BLaER1 (cell line): ENCODE measurements around the gene SLC30A5.
"Not testable (repeated sequence)": the region's sequence is repeated elsewhere in the genome, so short reads cannot be mapped to it uniquely, and the experiment has no call there.

Source experiments
- H3K27ac ChIP-seq: shearing (Covaris generic); formaldehyde crosslinking; 2 replicates; pipeline ENCODE4 v1.8.1; 2022
- H3K27me3 ChIP-seq: shearing (Covaris generic); formaldehyde crosslinking; 2 replicates; pipeline ENCODE4 v1.8.1; 2022
- H3K36me3 ChIP-seq: shearing (Covaris generic); formaldehyde crosslinking; 2 replicates; pipeline ENCODE4 v1.8.1; 2022
- H3K4me1 ChIP-seq: shearing (Covaris generic); formaldehyde crosslinking; 2 replicates; pipeline ENCODE4 v1.8.1; 2022
- H3K4me2 ChIP-seq: shearing (Covaris generic); formaldehyde crosslinking; 2 replicates; pipeline ENCODE4 v1.8.1; 2022
- H3K4me3 ChIP-seq: shearing (Covaris generic); formaldehyde crosslinking; 2 replicates; pipeline ENCODE4 v1.8.1; 2022
- H3K9ac ChIP-seq: shearing (Covaris generic); formaldehyde crosslinking; 2 replicates; pipeline ENCODE4 v1.8.1; 2022
- H3K9me3 ChIP-seq: shearing (Covaris generic); formaldehyde crosslinking; 2 replicates; pipeline ENCODE4 v1.8.1; 2022
- H4K20me1 ChIP-seq: shearing (Covaris generic); formaldehyde crosslinking; 2 replicates; pipeline ENCODE4 v1.8.1; 2022
- Cebpa-rat ChIP-seq: shearing (Covaris generic); IDR thresholded peaks from 2 replicates; pipeline ENCODE4 v1.8.1; 2022

SLC30A5 gene

DNA sequence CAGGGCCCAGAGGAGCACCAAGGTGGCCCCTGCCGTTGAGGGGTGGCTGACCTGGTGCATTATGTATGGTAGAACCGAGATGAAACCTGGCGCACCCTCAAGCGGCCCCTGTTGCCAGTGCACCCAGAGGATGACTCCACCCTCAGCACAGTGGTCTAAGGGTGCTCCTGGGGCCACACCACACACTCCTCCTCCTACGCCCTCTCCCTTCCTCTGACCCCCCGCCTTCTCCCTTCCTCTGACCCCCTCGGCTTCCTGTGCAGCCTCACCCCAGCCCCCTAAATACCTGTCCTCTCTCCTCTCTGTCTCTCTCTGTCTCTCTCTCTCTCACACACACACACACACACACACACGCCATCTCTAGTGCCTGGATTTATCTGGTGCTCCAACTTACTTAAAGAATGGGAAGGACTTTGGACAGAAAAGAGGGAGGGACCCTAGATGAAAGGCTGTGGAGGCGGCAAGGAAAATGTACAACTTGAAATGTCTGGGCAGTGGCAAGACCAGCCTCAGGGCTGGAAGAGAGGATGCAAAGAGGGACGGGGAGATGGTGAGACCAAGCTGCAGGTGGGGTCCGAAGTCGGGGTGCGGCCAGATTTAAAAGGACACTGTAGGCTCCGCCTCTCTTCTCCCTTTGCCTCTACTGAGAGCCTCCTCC lies 18.2 kb upstream of the SLC30A5 start:
- H3K9me3 ChIP-seq: no peaks in the 10 kb centered on the region
- no peaks in the 10 kb centered on the region for H3K36me3 ChIP-seq
- no peaks in the 10 kb centered on the region for H3K27me3 ChIP-seq
- 0 out of 2 replicates have a peak, but pooled peaks cover under 1% of the 10 kb centered on the region for H3K4me1 ChIP-seq
- no peak overlapping the region for H3K9ac ChIP-seq
- H4K20me1 ChIP-seq: no peaks in the 10 kb centered on the region
- H3K27ac ChIP-seq: no peak overlapping the region
- no peak overlapping the region for H3K4me2 ChIP-seq
- TF ChIP-seq Cebpa-rat: no peak
- no peak overlapping the region for H3K4me3 ChIP-seq

DNA sequence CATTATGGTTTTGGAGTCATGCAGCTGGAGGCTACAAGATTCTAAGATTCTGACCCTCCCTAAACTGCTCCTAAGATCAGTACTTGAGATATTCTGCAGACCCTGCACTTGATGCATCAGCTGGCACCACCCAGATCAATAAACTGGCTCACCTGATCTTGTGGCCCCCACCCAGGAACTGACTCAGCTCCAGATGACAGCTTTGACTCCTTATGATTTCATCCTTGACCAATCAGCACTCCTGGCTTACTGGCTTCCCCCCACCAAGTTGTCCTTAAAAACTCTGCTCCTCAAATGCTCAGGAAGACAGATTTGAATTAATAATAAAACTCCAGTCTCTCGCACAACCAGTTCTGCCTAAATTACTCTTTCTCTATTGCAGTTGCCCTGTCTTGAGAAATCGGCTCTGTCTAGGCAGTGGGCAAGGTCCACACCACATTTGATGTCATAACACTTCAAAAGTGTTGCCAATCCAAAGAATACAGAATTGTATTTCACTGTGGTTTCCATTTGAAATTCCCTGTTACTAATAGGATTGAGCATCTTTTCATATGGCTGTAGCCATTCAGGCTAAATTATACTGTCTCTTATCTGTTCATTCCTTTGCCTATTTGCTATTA lies 14.8 kb upstream of the SLC30A5 start:
- Histone ChIP-seq H3K27ac (no peak overlapping the region), H3K4me3 (no peak overlapping the region), H4K20me1 (no peaks in the 10 kb centered on the region), H3K9ac (no peak overlapping the region), H3K4me1 (peaks cover 4% of the 10 kb centered on the region; the same call in 1 of the 2 replicates), H3K4me2 (no peak overlapping the region), H3K9me3 (no peaks in the 10 kb centered on the region), H3K27me3 (no peaks in the 10 kb centered on the region), H3K36me3 (no peaks in the 10 kb centered on the region)
- no peak for TF ChIP-seq Cebpa-rat

DNA sequence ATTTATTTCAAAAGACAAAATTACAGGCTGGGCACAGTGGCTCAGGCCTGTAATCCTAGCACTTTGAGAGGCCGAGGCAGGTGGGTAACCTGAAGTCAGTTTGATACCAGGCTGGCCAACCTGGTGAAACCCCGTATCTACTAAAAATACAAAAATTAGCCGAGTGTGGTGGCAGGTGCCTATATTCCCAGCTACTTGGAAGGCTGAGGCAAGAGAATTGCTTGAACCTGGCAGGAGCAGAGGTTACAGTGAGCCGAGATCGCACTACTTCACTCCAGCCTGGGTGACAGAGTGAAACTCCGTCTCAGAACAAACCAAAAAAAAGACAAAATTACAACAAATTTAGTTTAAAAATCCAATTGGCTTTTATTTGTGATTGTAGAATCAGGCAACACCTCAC lies 14.3 kb upstream of the SLC30A5 start:
- Histone ChIP-seq H3K4me2 (no peak overlapping the region), H4K20me1 (no peaks in the 10 kb centered on the region)
- TF ChIP-seq Cebpa-rat: no peak

DNA sequence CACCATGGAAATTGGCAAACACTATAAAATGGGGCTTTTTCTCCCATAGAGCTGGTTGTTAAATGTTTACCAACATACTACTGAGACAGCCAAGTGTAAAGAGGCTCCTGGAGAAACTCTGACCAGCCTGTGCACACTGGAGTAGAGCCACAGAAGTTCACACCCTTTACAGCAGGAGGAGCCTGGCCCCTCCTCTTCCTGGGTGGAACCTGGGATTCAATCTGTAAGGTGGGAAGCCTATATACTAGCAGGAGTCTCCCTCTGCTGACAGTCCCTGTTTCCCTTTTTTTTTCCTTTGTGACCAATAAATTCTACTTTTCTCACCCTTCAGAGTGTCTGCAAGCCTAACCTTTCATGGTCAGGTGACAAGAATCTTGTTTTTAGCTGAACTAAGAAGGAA lies 10.4 kb upstream of the SLC30A5 start:
- no peak for TF ChIP-seq Cebpa-rat

More for the DNA sequence above, 14.3 kb upstream of the SLC30A5 start:
- Histone ChIP-seq H3K9me3 (no peaks in the 10 kb centered on the region), H3K9ac (no peak overlapping the region), H3K27me3 (no peaks in the 10 kb centered on the region), H3K36me3 (no peaks in the 10 kb centered on the region), H3K27ac (no peak overlapping the region), H3K4me3 (no peak overlapping the region), H3K4me1 (peaks cover 4% of the 10 kb centered on the region; the same call in 1 of the 2 replicates)

DNA sequence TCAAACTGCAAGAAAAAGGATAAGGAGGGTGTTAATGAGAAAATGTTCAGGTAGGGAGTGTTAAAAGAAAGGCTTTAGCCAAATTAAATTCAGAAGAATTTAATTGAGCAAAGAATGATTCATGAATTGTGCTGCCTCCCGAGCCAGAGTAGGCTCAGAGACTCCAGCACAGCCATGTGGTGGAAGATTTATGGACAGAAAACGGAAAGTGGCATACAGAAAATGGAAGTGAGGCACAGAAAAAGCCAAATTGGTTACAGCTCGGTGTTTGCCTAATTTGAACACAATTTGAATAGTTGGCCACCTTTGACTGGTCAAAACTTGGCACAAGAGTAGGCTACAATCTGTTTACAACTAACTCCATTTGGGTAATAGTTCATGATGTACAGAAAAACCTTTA lies 9.6 kb upstream of the SLC30A5 start:
- Histone ChIP-seq H3K4me1 (peaks cover 4% of the 10 kb centered on the region; the same call in 1 of the 2 replicates), H3K9me3 (no peaks in the 10 kb centered on the region), H3K27me3 (no peaks in the 10 kb centered on the region), H3K36me3 (no peaks in the 10 kb centered on the region), H3K4me3 (no peak overlapping the region), H3K4me2 (no peak overlapping the region), H4K20me1 (no peaks in the 10 kb centered on the region), H3K27ac (no peak overlapping the region), H3K9ac (no peak overlapping the region)
- TF ChIP-seq Cebpa-rat: no peak

More for the DNA sequence above, 10.4 kb upstream of the SLC30A5 start:
- peaks cover 4% of the 10 kb centered on the region; the same call in 1 of the 2 replicates for H3K4me1 ChIP-seq
- H3K4me2 ChIP-seq: no peak overlapping the region
- H3K9ac ChIP-seq: no peak overlapping the region
- no peaks in the 10 kb centered on the region for H4K20me1 ChIP-seq
- H3K36me3 ChIP-seq: no peaks in the 10 kb centered on the region
- no peaks in the 10 kb centered on the region for H3K9me3 ChIP-seq
- no peak overlapping the region for H3K27ac ChIP-seq
- no peaks in the 10 kb centered on the region for H3K27me3 ChIP-seq
- H3K4me3 ChIP-seq: no peak overlapping the region

DNA sequence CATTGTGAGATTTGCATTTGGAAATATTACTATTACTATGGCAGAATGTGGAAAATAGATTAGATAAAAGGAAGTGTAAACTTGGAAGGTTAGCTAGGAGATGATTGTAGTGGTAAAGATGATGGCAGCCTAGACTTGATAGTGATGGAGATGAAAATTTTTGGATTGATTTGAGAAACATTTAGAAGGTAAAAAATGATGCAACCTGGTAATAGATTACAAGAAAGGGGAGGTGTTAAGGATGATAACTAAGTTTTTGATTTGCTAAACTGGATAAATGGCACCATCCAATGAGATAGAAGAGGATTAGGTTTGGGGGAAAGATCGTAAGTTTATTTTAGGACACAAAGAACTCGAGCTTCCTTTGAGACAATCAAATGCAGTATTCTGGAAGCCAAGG lies 8.9 kb upstream of the SLC30A5 start:
- H3K36me3 ChIP-seq: no peaks in the 10 kb centered on the region
- TF ChIP-seq Cebpa-rat: no peak
- no peak overlapping the region for H3K4me3 ChIP-seq
- no peak overlapping the region for H3K9ac ChIP-seq
- H3K27me3 ChIP-seq: no peaks in the 10 kb centered on the region
- no peaks in the 10 kb centered on the region for H3K9me3 ChIP-seq
- no peak overlapping the region for H3K27ac ChIP-seq
- no peaks in the 10 kb centered on the region for H4K20me1 ChIP-seq
- H3K4me1 ChIP-seq: peaks cover 4% of the 10 kb centered on the region; the same call in 1 of the 2 replicates
- no peak overlapping the region for H3K4me2 ChIP-seq

DNA sequence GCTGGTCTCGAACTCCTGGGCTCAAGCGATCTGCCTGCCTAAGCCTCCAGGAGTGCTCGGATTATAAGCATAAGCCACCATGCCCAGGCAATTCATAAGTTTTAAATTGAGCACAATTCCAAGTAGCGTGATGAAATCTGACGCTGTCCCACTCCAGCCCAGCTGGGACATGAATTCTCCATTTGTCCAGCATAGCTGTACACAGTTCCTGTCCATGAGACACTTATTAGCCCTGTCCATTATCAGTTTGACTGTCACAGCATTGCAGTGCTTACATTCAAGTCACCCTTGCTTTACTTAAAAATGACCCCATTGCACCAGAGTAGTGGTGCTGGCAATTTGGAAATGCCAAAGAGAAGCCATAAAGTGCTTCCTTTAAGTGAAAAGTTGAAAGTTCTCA lies 7.6 kb upstream of the SLC30A5 start:
- no peaks in the 10 kb centered on the region for H4K20me1 ChIP-seq
- H3K9ac ChIP-seq: no peak overlapping the region
- H3K4me3 ChIP-seq: no peak overlapping the region
- no peaks in the 10 kb centered on the region for H3K27me3 ChIP-seq
- TF ChIP-seq Cebpa-rat: no peak
- H3K27ac ChIP-seq: no peak overlapping the region
- H3K9me3 ChIP-seq: no peaks in the 10 kb centered on the region
- no peaks in the 10 kb centered on the region for H3K36me3 ChIP-seq
- H3K4me2 ChIP-seq: no peak overlapping the region
- H3K4me1 ChIP-seq: peaks cover 4% of the 10 kb centered on the region; the same call in 1 of the 2 replicates

DNA sequence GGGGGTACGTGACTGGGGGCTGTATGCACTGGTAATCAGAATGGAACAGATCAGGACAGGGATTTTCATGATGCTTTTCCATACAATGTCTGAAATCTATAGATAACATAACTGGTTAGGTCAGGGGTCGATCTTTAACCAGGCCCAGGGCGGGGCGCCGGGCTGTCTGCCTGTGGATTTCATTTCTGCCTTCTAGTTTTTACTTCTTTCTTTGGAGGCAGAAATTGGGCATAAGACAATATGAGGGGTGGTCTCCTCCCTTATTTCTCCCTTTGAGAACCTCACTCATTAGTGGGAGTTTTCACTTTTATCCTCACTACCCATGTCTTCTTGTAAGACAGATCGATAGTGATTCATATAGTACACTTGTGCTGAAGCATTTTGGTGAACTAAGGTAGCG lies 5.8 kb upstream of the SLC30A5 start:
- not testable (repeated sequence) for H4K20me1 ChIP-seq, H3K9ac ChIP-seq, H3K27ac ChIP-seq, H3K36me3 ChIP-seq, H3K27me3 ChIP-seq, H3K9me3 ChIP-seq, H3K4me3 ChIP-seq, H3K4me1 ChIP-seq, H3K4me2 ChIP-seq

DNA sequence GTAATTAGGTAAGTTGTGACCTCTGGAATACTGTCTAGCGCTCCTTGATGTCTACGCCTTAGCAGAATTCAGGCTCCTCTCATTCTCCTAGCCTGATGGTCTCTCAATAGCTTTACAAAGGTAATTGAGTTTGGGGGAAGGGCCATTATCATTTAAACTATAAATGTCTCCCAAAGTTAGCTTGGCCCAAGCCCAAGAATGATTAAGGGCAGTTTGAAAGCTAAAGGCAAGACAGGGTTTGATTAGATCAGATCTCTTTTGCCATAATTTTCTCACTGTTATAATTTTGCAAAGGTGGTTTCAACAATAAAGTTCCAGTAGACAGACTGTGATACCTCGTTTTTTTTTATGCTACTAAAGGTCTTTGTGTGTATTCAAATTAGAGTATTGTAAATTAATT lies 3.7 kb upstream of the SLC30A5 start:
- Histone ChIP-seq H4K20me1 (no peaks in the 10 kb centered on the region), H3K27me3 (no peaks in the 10 kb centered on the region), H3K4me3 (no peak overlapping the region), H3K9ac (no peak overlapping the region), H3K9me3 (no peaks in the 10 kb centered on the region), H3K4me2 (no peak overlapping the region), H3K36me3 (no peaks in the 10 kb centered on the region), H3K27ac (no peak overlapping the region), H3K4me1 (peaks cover 5% of the 10 kb centered on the region)
- no peak for TF ChIP-seq Cebpa-rat

DNA sequence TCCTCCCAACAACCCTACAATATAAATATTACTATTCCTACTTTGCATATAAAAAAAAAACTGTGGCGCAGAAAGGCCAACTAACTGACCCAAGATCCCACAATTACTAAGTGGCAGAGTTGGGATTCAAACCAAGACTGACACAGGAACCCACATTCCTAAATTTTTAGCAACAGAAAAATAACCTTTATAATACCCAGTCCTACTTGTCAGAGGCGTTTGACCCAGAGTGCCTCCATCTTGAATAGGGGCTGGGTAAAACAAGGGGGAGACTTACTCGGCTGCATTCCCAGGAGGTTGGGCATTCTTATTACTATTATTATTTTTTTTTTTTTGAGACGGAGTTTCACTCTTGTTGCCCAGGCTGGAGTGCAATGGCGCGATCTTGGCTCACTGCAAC lies 2.0 kb upstream of the SLC30A5 start:
- peaks cover 13% of the 10 kb centered on the region; the same call in 1 of the 2 replicates for H3K36me3 ChIP-seq
- no peaks in the 10 kb centered on the region for H4K20me1 ChIP-seq
- no peak overlapping the region for H3K4me2 ChIP-seq
- no peak overlapping the region for H3K27ac ChIP-seq
- no peak for TF ChIP-seq Cebpa-rat
- no peak overlapping the region for H3K9ac ChIP-seq
- peaks cover 16% of the 10 kb centered on the region for H3K4me1 ChIP-seq
- no peaks in the 10 kb centered on the region for H3K9me3 ChIP-seq
- no peaks in the 10 kb centered on the region for H3K27me3 ChIP-seq
- H3K4me3 ChIP-seq: no peak overlapping the region
